NCI-H1092 treated with DMSO at 0.1 percent for 48 hours (cell line): ENCODE results near the gene SART3.
"Not testable (repeated sequence)": the region's sequence is repeated elsewhere in the genome, so short reads cannot be mapped to it uniquely, and the experiment has no call there.

ENCODE experiments used
- DNase-seq: peaks from one replicate; lab custom pipeline; 2025; lab: John Stamatoyannopoulos, UW

SART3 gene

DNA sequence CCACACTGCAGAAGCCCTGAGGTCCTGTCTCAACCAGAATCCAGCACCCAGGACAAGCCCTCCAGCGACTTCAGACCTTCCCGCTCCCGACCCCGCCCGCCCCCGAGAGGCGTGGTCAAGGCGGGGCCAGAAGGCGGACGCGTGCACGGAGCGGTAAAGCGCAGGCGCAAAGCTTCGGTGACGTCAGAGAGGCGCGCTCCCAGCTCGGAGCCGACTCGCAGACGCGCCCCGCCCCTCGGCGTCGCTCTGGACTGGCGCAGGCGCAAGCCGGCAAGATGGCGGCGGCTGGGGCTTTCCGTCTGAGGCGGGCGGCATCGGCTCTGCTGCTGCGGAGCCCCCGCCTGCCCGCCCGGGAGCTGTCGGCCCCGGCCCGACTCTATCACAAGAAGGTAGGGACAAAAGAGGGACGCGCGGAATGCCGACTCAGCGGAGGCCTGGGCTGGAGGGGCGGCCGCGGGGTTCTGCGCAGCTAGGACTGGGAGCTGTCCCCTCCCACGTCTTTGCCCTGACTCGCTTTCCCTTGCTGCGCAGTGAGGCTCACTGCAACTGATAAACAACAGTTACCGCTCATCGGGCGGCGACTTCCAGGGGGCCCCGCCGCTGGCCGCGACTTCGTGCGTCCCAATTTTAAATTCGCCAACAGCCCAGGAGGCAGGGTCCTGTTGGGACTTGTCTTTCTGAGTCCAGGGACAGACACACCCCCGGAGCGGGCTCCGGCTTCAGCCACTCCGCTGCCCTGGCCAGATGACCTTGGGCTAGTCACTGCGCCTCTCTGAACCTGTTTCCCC is 1.6 kb upstream of the SART3 start, which contains the start of gene ISCU:
ISCU (plus strand) TSS at position 249 of the 788 bp plus-strand sequence; CDS start at position 276, 27 bp downstream.
- DNase-seq, result peak; percentile 91

DNA sequence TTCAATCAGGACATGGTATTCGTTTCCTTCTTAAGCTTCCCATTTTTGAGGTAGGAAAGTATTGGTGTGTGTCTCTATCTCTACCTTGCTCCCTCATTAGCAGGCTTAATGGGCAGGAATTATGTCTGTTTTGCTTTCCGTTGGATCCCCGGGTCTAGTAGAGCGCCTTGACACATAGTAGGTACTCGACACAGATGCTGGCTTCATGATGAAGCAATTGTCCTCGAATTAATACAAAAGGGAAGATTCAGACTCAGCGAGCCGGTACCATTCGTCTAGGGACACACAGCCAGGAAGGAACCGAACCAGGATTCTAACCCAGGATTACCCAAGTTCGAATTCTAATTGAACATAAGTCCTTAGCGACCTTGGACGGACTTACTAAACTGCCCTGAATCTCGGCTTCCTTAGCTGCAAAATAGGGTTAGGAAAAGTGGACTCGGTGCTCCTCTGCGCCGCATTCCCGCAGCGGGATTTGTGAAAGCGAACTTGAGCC is 927 bp upstream of the SART3 start:
- no peak for DNase-seq

DNA sequence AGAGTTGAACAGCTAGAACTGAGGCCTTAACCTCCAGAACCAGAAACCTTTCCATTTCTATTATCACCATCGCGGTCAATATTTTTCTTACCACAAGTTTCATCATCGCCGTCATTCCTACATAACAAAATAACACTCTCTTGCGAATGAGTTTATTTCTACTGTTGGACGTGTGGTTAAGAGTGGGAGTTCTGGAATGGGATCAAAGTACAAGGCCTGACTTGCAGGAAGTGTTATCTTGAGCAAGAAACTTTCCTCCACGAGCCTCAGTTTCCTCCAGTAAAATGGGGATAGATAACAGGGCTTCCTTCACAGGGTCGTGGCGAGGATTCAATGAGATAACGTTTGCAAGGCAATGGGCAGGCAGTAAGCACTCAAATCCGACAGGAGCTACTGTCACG is 652 bp downstream of the SART3 start:
- no peak for DNase-seq

DNA sequence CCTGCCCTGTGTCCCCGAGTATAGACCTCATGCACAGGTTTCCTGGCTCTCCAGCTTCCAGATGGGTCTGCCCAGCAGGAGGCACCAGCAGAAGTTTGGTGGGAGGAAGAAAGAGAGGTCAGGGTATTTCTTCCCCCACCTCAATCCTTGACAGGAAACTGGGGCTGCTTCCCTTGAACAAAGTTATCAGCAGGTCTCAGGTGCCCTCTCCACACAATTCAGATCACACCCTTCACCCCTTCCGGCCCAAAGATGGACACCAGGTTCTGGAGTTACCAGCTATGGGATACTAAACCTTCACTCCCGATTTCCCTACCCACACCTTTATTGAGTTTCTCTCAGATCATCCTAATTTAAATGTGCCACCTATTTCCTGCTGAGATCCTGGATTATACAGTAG is 1.2 kb downstream of the SART3 start:
- DNase-seq, result no peak

DNA sequence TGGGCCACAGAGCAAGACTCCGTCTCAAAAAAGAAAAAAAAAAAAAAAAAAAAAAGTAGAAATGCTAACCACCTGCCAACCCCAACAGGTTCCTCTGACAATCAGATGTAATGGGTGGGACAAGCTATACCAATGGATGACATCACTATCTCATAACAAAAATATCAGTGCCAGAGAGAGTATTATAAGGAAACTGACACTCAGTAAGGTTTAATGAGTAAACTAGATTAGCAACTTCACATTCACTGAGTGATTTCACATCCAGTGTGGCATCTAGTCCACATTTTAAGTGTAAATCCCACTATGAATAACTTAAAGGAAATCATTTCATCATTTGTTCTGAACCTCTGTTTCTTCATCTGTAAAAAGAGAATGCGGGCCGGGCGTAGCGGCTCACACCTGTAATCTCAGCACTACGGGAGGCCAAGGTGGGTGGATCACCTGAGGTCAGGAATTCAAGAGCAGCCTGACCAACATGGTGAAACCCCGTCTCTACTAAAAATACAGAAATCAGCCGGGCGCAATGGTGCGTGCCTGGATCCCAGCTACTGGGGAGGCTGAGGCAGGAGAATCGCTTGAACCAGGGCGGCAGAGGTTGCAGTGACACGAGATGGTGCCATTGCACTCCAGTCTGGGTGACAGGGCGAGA is 1.8 kb downstream of the SART3 start:
- DNase-seq, result no peak

DNA sequence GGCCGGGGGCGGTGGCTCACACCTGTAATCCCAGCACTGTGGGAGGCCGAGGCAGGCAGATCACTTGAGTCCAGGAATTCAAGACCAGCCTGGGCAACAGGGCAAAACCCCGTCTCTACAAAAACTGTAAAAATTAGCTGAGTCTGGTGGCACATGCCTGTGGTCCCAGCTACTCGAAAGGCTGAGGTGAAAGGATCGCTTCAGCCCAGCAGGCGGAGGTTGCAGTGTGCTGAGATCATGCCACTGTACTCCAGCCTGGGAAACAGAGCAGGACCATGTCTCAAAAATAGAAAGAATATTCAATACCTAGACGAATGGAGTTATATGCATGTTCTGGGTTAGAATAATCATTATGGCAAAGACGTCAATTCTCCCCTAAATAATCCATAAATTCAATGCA is 5.6 kb downstream of the SART3 start:
- DNase-seq, result not testable (repeated sequence)

DNA sequence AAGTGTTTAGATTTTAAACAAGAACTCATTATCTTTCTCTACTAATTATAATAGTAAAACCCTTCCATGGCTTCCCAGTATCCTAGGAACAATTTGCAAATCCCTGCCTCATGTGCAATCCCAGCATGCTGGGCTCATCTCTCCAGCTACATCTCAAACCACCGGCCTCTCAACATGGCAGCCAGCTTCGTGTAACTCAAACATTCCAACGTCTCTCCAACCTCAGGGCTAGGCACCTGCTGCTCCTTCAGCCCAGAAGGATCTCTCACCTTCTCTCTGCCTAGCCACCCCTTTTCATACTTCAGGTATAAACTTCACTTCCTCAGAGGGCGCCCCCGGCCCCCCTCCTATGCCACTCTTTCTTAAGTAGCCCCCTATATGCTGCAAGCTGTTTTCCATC is 7.2 kb downstream of the SART3 start:
- DNase-seq, result no peak

DNA sequence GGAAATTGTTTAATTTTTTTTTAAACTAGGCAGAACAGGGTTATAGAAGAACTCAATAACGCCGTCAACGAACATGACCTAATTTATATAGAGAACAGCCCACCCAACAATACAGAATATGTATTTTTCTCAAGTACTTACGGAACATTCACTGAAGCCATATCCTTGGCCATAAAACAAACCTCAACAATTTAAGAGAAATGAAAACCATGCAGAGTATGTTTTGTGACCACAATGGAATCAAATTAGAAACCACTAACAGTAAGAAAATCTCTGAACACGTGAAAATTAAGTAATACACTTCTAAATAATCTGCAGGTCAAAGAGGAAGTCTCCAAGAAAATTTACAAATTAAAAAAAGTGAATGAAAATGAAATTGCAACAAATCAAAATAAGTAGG is 9.4 kb downstream of the SART3 start:
- no peak for DNase-seq

DNA sequence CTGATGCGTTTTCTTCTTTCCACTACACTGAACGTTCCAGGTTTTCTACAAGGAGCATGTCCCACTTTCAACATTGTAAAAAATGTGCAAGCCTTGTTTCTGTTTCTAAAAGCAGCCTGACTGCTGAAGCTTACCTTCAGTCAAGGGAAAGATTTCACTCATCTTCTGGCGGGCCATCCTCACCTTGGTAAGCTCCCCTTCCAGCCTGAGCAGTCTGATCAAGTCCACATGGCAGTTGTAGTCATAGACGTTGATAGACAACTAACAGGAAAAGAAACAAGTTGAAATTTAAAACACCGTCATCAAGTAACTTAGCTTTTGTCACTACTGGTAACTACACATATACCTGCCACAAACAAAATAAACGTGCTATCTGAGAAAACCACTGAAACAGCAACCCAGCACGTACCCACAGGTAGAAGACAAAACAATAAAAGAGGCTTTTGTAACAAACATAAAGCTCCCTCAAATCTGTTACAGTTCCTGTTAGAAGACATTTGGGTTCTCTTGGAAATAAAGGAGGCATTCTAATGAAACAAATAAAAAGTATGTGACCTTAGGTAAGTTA is 11.9 kb downstream of the SART3 start:
- no peak for DNase-seq

DNA sequence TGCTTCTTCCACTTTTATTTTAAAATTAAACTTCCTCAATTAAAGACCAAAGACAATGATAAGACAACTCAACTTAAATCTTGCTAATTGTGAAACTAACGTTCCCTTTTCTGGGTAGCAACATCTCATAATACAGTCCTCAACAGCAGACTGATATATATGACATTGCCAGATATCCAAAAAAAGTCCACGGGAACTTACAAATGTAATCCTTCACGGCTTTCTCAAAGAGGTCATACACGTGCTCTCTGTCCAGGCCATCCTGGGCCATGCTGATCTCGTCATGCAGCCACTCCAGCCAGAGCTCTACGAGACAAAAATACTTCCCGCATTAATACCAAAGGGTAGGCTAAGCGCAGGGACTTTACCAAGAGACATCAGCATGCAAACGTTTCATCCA is 13.3 kb downstream of the SART3 start:
- DNase-seq, result no peak

DNA sequence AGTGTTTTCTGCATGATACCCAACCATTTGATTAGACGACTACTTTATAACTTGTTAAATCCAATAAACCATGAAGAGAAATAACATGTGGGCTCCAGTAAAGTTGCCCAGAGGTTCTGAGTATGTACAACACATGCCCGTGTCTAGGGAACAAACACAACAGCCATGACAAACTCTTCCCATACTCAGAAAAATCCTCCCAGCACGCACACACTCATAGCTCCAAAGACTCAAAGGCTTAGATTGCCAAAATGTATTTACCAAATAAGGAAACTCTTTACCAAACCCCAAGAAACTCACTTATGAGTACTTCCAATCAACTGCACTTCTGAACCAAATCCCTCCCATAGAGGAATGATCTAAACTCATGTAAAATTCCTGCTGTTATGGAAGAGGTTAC is 17.3 kb downstream of the SART3 start:
- no peak for DNase-seq

DNA sequence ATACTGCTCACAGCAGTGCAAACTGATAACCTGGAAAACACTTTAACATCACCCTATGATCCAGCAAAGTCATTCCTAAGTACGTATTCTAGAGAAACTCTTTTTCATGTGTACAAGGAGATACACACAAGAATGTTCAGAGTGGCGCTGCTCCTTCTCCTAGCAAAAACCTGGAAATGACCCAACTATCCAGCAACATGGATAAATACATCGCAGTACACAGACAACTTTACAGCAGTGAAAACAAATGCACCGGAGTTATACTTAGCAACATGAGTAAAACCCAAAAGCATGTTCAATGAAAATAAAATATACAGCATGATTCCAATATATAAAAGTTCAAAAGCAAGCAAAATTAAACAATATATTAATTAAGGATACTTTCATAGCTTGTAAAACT is 18.7 kb downstream of the SART3 start:
- DNase-seq, result no peak

DNA sequence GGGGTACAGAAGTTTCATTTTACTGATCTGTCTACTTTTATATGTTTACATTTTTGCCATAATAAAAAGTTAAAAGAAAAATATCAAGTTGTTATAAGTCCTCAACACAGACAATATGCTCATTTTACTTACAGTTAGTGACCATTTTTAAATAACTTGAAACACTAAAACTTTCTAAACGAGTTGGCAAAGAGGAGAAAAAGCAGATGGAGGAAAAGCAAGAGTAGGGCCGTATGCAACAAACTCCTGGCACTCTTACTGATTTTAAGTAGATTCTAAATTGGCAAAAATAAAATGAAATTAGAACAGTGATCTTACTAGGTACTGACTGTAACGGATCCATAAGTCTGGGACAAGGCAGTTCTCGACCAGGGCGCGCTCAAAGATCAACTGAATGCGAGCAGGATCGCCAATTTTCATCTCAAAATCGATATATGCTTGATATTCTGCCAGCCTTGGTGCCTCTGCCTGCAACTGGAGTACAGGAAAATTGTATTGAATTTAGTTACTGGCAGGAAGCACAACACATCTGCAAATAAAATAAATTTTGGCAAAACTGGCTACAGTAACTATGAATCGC is 22.3 kb downstream of the SART3 start:
- DNase-seq, result no peak

DNA sequence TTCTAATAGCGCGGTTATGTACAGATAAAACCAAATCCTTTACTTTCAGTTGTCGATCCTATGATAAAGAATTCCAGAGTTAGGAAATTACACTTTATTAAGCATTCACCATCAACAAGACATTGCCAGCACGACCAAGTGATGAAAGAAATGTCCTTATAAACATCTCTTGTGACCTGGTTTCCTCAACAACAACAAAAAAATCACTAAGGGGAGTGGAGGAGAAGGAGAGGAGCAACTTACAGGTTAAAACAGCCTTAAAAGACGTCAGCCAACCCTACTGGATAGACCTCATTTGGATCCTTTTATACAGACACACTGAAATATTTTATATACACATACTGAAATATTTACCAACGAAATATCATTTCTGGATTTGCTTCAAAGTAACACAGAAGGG is 22.8 kb downstream of the SART3 start:
- no peak for DNase-seq

DNA sequence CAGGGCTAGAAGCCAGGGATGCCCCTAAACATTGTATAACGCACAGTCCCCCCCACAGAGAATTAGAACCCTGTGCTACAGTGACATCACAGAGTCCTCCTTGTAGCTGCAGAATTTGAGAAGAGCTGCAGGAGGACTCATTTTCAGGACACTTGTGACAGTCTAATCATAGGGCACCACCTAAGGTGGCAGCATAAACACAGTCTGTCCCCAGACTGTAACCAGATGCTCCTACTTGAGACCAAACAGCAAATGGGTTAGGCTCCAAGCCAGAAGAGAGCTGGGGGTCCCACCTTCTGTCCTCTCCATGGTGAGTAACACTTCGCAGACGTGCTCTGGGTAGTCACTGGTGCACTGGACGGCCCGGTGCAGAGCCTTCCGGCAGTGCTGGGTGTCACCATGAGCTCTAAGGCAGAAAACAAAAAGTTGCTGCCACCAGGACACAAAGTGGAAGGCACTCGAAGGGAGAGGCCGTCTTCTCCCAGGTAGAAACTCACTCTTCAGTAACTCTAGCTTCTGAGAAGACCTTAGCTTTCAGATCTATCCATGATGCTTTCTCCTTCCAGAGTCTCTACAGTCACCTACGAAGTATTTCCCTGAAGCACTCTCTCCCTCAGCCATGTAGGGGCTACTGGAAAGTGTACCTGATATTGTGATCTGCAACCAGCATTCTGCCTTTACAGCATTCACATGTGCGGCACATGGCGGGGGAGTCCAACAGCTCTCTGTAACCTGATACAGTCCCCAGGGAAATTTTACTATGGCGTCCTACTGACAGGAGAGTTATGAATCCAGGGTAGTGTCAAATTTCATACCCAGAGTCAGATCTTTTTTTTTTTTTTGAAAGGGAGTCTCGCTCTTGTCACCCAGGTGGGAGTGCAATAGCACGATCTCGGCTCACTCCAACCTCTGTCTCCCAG is 28.8 kb downstream of the SART3 start:
- peak; percentile 52 for DNase-seq

DNA sequence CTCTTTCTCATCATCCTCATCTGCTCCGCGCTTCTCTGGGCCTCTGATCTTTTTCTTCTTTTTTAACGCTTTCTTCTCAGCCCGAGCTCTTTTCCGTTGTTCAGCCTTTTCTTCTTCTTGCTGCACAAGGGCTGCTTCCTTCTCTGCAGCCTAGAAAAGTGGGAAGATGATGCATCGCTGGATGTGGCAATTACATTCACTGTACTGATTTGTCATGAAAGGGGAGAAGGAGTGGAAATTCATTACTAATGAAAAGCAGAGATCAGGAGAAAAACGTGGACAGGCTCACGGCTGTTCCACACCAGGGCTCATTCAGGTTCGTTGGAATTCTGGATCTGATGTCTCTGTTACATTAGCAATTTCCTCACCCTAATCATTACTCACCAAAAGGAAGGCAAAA is 30.8 kb downstream of the SART3 start:
- DNase-seq, result no peak

DNA sequence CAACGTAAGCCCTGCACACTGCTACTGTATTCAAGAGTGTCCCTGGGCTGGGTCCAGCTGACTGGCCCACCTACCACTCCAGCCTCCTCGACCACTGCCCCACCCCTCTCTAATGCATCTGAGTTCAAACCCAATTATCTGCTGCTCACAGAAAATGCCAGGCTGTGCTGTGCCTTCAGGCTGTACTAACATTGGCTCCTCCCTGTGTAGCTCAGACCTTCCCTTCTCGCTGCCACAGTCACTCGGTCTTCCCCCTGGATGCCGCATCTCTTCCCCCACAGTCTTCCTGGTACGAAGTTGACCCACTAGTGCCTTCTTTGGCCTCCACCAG is 33.8 kb downstream of the SART3 start:
- no peak for DNase-seq

DNA sequence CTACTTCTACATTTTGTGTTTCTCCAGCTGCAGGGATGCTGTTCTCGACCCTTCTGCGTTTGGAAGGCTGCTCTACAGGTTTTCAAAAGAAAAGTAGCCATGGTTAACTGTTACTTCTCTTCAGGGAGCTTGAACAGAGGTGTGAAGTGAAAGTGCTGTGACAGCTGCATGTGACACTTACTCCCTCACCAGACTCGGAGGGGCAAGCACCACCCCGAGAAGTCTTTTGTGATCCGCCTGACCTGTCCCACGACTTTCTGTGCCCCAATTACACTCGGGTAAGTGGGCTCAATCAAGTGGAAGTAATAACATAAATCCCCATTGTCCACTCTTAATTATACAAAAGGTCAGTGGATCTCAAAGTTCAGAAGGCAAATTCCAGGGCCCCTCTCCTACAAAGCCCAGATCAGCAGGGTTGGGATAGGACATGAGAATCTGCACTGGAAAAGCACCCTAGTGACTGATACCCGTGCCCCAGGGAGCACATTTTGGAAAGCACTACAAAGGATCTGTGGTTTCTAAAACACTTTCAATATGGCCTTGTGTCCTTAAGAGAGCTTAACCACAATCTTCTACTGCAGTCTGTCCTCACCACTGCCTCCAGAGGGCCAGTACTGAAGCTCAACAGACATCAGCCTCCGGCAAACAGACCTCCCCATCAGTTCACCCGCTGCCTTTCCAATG is 34.3 kb downstream of the SART3 start:
- DNase-seq, result no peak

DNA sequence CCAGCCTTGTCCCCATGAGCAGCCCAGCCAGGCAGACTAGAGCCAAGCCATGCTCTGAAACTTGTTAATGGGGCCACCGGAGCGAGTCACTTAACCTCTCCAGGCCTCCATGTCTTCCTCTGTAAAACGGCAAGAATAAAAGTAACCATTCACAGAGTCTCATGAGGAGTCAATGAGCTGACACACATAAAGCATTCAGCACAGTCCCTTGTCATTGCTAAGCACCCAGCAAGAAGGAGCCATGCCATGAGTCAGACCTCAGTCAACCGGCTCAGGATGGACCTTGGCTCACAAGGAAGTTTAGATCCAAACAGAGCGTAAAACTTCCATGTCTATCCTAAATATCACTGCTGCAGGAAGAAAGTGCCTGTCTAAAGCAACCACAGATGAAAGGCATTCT is 35.3 kb downstream of the SART3 start:
- no peak for DNase-seq

DNA sequence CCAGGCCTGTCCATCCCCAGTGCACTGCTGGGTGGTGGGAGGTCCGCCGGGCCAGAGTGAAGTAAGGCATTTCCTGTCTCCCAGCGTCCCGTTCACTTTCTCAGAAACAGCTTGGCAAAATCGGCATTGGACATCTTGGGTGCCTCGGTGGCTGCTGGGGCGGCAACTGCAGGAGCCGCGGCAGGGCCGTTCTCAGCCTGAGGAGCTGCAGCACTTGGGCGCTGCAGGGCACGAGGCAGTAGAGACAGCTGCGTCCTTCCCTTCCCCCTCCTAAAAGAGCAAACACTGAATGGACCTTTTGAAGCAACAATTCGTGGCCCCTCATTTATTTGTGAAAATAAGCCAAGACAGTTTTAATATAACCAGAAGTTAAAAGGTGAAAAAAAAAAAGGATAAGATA is 37.6 kb downstream of the SART3 start:
- DNase-seq, result no peak

DNA sequence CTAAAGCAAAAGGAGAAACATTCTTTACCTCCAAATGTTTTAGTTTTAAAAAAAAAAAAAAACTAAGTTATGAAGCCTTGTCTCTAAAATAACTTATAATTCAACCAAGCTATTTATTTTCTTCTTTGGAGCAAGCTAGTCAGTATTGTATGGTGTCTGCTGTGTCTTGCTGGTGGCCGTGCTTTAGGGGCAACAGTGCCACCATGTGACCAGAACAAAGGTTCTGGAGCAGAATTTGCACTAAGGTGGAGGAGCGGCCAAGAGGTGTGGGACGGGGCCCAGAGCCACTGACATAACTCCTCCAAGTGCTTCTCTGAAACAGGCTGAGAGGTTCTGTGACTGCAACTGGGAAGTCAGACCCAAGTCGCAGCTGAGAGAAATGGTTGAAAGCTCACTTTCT is 41.4 kb downstream of the SART3 start:
- no peak for DNase-seq
